ENCODE results near the gene EDRF1.

- TF ChIP-seq CTCF (IDR thresholded peaks at IDR 0.05; ENCODE audit: poor library complexity) (no peak), EZH2 (IDR thresholded peaks at IDR 0.05; ENCODE audit: borderline replicate concordance) (no peak)
These were observed 48.8 kb downstream of the EDRF1 start for GRCh38 chr10:125768219-125768855.

Data from hepatocyte (in vitro differentiated cells).